Endothelial cell of umbilical vein (primary cell): ENCODE data around the gene TMPRSS13. TPM values are rescaled to one million over a fixed set of nuclear protein-coding genes. Genes with fewer than 3 reads are reported as not detected.

Experiments
- BruUV-seq: library from RNA; stranded (reverse); fragments of 400-500 nt; replicated peaks from 2 replicates; lab custom pipeline; 2021; lab: Mats Ljungman, UMichigan
- CTCF ChIA-PET: fragments of 300-600, 350-600 bp; sonication (Branson Sonifier 250); formaldehyde crosslinking; loops from one replicate; lab custom pipeline; 2021; ENCODE audit warnings: antibody characterized with exemption, inconsistent platforms; lab: Charles Lee
- POLR2A ChIA-PET: fragments of 300-600, 350-600 bp; sonication (Branson Sonifier 250); formaldehyde crosslinking; loops from one replicate; lab custom pipeline; 2021; ENCODE audit warnings: antibody characterized with exemption, inconsistent platforms; lab: Charles Lee
- DNase-seq: peaks from one replicate; pipeline ENCODE4 v3.0.0-alpha.2; 2011; ENCODE audit warnings: low read depth, low spot score
- FAIRE-seq: peaks from 2 replicates; lab custom pipeline; 2011; peaks lifted over from hg19 to GRCh38; lab: Jason Lieb, UNC
- H2AFZ ChIP-seq: 2 replicates; pipeline ENCODE4 v1.6.0; 2012; ENCODE audit warnings: low read depth, low read length, control low read depth, inconsistent platforms
- H3K27ac ChIP-seq: 2 replicates; pipeline ENCODE4 v1.5.1; 2011; ENCODE audit warnings: low read depth, mild to moderate bottlenecking, control low read depth, low read length, moderate library complexity; ENCODE audit not compliant: insufficient read depth
- H3K27me3 ChIP-seq, 2 experiments: 2 replicates each; pipeline versions ENCODE4 v1.6.0 to v1.6.1; 2011; ENCODE audit warnings: low read length in 2 of 2, mixed read lengths in 1 of 2; ENCODE audit not compliant: control insufficient read depth in 2 of 2, insufficient read depth in 2 of 2
- H3K36me3 ChIP-seq, 2 experiments: 2 replicates in 1 of 2; 3 replicates in 1 of 2; pipeline ENCODE4 v1.5.1; 2011; ENCODE audit warnings: low read length in 2 of 2, mild to moderate bottlenecking in 1 of 2, moderate library complexity in 1 of 2; ENCODE audit not compliant: control insufficient read depth in 2 of 2, insufficient read depth in 2 of 2; ENCODE audit errors: extremely low read depth in 1 of 2
- H3K4me1 ChIP-seq: 3 replicates; pipeline ENCODE4 v1.5.1; 2011; ENCODE audit warnings: mild to moderate bottlenecking, low read length; ENCODE audit not compliant: control insufficient read depth, insufficient read depth; ENCODE audit errors: extremely low read depth
- H3K4me2 ChIP-seq: 2 replicates; pipeline ENCODE4 v1.6.1; 2011; ENCODE audit warnings: low read length, control low read depth, mixed read lengths; ENCODE audit not compliant: insufficient read depth
- H3K4me3 ChIP-seq, 3 experiments: fragments of 200-600 bp in 1 of 3; sonication (generic), shearing (Covaris generic) in 1 of 3; replicated peaks in 1 of 3; 2 replicates each; pipeline ENCODE4 v1.5.1; 2011 to 2016; ENCODE audit warnings: control low read depth in 3 of 3, low read length in 3 of 3, mild to moderate bottlenecking in 2 of 3, inconsistent platforms in 1 of 3, low read depth in 1 of 3, moderate library complexity in 1 of 3; ENCODE audit not compliant: insufficient read depth in 1 of 3
- H3K79me2 ChIP-seq: 2 replicates; pipeline ENCODE4 v1.6.0; 2012; ENCODE audit warnings: low read length, inconsistent platforms; ENCODE audit not compliant: control insufficient read depth, insufficient read depth
- H3K9ac ChIP-seq: replicated peaks from 2 replicates; pipeline ENCODE3; 2011; ENCODE audit warnings: low read length, control low read depth; ENCODE audit not compliant: insufficient read depth; ENCODE audit errors: extremely low read depth
- H3K9me1 ChIP-seq: replicated peaks from 3 replicates; pipeline ENCODE4 v1.6.0; 2011; ENCODE audit warnings: mild to moderate bottlenecking, low read length; ENCODE audit not compliant: control insufficient read depth, insufficient read depth; ENCODE audit errors: extremely low read depth
- H3K9me3 ChIP-seq: replicated peaks from 2 replicates; pipeline ENCODE4 v1.5.1; 2012; ENCODE audit warnings: low read length, inconsistent platforms; ENCODE audit not compliant: control insufficient read depth, insufficient read depth
- H4K20me1 ChIP-seq: replicated peaks from 2 replicates; pipeline ENCODE3; 2011; ENCODE audit warnings: mild to moderate bottlenecking, low read length; ENCODE audit not compliant: control insufficient read depth, insufficient read depth; ENCODE audit errors: extremely low read depth
- EZH2 ChIP-seq: IDR thresholded peaks from 2 replicates; pipeline ENCODE4 v1.6.1; 2012; ENCODE audit warnings: borderline replicate concordance, low read depth, mild to moderate bottlenecking, moderate library complexity, low read length, inconsistent platforms; ENCODE audit not compliant: severe bottlenecking
- FOS ChIP-seq: IDR thresholded peaks from 2 replicates; pipeline ENCODE4 v1.6.1; 2011; ENCODE audit warnings: mild to moderate bottlenecking, low read length, moderate library complexity, borderline replicate concordance; ENCODE audit not compliant: insufficient read depth
- GATA2 ChIP-seq: IDR thresholded peaks from 2 replicates; pipeline ENCODE4 v1.7.0; 2011; ENCODE audit warnings: low read depth, mild to moderate bottlenecking, moderate library complexity, mixed read lengths, low read length; ENCODE audit not compliant: insufficient read length, insufficient read depth
- JUN ChIP-seq: IDR thresholded peaks from 2 replicates; pipeline ENCODE4 v1.6.1; 2011; ENCODE audit warnings: borderline replicate concordance, low read depth; ENCODE audit not compliant: insufficient read length, insufficient read depth
- MYC ChIP-seq: IDR thresholded peaks from one replicate; pipeline ENCODE4 v1.6.1; 2011; ENCODE audit warnings: mild to moderate bottlenecking, low read depth, low read length
- POLR2A ChIP-seq: IDR thresholded peaks from 2 replicates; pipeline ENCODE4 v1.6.1; 2012; ENCODE audit warnings: low read depth, mild to moderate bottlenecking, control low read depth, low read length
- POLR2AphosphoS5 ChIP-seq: IDR thresholded peaks from 2 replicates; pipeline ENCODE4 v1.6.1; 2012; ENCODE audit warnings: low read depth, mild to moderate bottlenecking, control low read depth, low read length, moderate library complexity; ENCODE audit not compliant: insufficient read depth
- dilution Hi-C: fragments of 300-500 bp; cut with MboI; formaldehyde crosslinking; loops from one replicate; pipeline ENCODE4 v1.15.0; 2019; ENCODE audit warnings: low sequenced_read_pairs; ENCODE audit not compliant: extremely low pct_ligation_motif_present
- intact Hi-C: fragments of 100-400 bp; cut with micrococcal nuclease; formaldehyde crosslinking; loops from one replicate; pipeline ENCODE4 v1.10.0; 2022
- polyA plus RNA-seq, 4 experiments: library from polyadenylated mRNA; depleted of rRNA in 3 of 4; stranded (reverse) in 3 of 4; unstranded in 1 of 4; fragments of >200 nt; gene quantifications; 2 replicates each; pipeline versions ENCODE4 v1.2.1 to v1.2.3, GENCODE V29; 2011 to 2012; ENCODE audit warnings: missing spikeins in 1 of 4
- total RNA-seq: library from RNA; stranded (reverse); gene quantifications from 2 replicates; pipeline ENCODE4 v1.2.3, GENCODE V29; 2021
- TF ChIP-seq, protein P1 (sequence below), 2 donors: IDR thresholded peaks; 1 replicate in 1 of 2; 2 replicates in 1 of 2; pipeline ENCODE4 v1.5.1; 2011; ENCODE audit warnings: low read length in 2 of 2, mild to moderate bottlenecking in 2 of 2, moderate library complexity in 2 of 2, control low read depth in 1 of 2, inconsistent platforms in 1 of 2, low read depth in 1 of 2; ENCODE audit not compliant: insufficient read depth in 1 of 2; ENCODE audit errors: extremely low read depth in 1 of 2
- TF ChIP-seq, protein P2 (sequence below): IDR thresholded peaks from 2 replicates; pipeline ENCODE4 v1.6.1; 2011; ENCODE audit not compliant: insufficient read depth, insufficient read length

Gene TMPRSS13
- total and polyA plus RNA-seq, 2 donors (not counting 3 experiments of a cell fraction or from before 2014, with no cell fraction given), result 0.22 to 0.46 TPM

DNA sequence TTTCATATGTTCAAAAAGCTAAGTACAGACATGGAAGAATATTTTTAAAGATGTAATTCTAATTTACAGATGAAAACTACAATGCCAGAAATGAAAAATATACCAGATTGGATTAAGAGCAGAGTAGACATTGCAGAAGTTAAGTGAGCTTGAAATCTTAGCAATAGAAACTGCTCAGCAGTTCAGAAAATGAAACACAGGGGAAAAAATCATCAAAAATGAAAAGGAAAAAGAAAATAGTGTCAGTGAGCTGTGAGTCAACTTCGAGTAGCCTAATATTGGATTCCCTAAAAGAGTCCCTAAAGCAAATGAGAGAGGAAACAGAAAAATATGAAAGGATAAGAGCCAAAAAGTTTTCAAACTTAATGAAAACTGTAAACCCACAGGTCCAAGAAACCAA lies 31.2 kb upstream of the TMPRSS13 start:
- H3K27ac ChIP-seq, result no peak overlapping the region
- no peaks in the 10 kb centered on the region for H3K79me2 ChIP-seq
- TF ChIP-seq, protein P1, sequence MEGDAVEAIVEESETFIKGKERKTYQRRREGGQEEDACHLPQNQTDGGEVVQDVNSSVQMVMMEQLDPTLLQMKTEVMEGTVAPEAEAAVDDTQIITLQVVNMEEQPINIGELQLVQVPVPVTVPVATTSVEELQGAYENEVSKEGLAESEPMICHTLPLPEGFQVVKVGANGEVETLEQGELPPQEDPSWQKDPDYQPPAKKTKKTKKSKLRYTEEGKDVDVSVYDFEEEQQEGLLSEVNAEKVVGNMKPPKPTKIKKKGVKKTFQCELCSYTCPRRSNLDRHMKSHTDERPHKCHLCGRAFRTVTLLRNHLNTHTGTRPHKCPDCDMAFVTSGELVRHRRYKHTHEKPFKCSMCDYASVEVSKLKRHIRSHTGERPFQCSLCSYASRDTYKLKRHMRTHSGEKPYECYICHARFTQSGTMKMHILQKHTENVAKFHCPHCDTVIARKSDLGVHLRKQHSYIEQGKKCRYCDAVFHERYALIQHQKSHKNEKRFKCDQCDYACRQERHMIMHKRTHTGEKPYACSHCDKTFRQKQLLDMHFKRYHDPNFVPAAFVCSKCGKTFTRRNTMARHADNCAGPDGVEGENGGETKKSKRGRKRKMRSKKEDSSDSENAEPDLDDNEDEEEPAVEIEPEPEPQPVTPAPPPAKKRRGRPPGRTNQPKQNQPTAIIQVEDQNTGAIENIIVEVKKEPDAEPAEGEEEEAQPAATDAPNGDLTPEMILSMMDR (IDR thresholded peaks at IDR 0.05; ENCODE audit: extremely low read depth in 1 of 2, insufficient read depth in 1 of 2, low read depth in 1 of 2, low read length in 2 of 2), result no peak
- TF ChIP-seq POLR2A, result no peak
- TF ChIP-seq EZH2, result no peak
- TF ChIP-seq JUN, result no peak
- no peak for TF ChIP-seq POLR2AphosphoS5
- TF ChIP-seq, protein P2, sequence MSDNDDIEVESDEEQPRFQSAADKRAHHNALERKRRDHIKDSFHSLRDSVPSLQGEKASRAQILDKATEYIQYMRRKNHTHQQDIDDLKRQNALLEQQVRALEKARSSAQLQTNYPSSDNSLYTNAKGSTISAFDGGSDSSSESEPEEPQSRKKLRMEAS, result no peak
- no peak for TF ChIP-seq GATA2
- no peak for TF ChIP-seq MYC
- no peak for TF ChIP-seq FOS
- no peaks in the 10 kb centered on the region for H3K4me1 ChIP-seq
- H3K4me3 ChIP-seq, result no peak overlapping the region
- H3K27me3 ChIP-seq, result peaks cover 10 to 14% of the 10 kb centered on the region in 2 experiments
- FAIRE-seq (no peak), DNase-seq (no peak)
- intact Hi-C loops, result no loop called here
- dilution Hi-C loops, result no loop called here
- H3K9me3 ChIP-seq, result no peaks in the 10 kb centered on the region
- H3K9ac ChIP-seq, result no peak overlapping the region
- no TSS peak for BruUV-seq
- H3K4me2 ChIP-seq, result no peak overlapping the region
- H4K20me1 ChIP-seq, result no peaks in the 10 kb centered on the region
- no peaks in the 10 kb centered on the region for H3K9me1 ChIP-seq
- POLR2A ChIA-PET, result no interaction called here
- CTCF ChIA-PET, result interaction anchor here (1.1 to 2.2 kb wide), 2 partner anchors 14 to 153 kb away, joined by 3 to 10 read pairs; no protein-coding TSS in a partner anchor
- no peaks in the 10 kb centered on the region for H3K36me3 ChIP-seq
- no peak overlapping the region for H2AFZ ChIP-seq
